ENCODE data around the gene TBC1D16. TPM values are rescaled to one million over a fixed set of nuclear protein-coding genes. Genes with fewer than 3 reads are reported as not detected.

The TBC1D16 gene
- total and polyA plus RNA-seq, 2 donors (not counting 1 experiment from before 2014, with no cell fraction given) = 0.82 to 2.7 TPM

DNA sequence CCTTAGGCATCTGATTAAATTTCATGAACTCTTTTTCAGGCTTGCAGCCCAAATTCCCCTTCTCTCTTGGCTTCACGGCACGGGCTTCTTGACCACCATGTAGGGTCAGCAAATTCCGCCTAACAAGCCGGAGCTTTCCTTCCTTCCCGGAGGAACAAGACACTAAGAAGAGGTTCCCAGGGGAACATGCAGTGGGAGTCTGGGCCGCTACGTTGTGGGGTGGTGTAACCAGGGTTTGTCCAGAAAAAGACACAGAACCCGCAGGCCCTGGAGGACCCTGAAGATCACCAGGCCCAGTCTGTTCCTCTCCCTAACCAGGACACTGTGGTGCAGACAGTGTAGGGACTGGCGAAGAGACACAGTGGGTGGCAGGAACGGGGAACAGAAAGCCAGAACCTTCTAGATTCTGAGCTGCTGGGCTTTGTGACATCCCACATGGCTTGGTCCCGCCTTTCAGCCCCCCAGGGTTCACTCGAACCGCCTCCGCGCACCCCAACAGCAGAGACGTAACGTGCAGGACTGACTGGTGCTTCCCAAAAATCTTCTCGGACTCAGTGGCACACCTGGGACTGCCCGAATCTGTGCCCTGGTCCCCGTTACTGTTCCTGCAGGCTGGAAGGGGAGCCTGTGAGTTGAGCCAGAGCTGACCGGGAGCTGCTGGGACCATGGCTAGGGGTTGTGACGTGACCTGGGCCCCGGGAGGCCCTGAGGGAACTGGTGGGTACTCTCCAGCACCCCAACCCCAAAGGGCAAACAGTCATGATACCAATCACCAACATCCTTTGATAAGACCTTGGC, 55.2 kb downstream of the TBC1D16 start:
- intact Hi-C loops (cut with micrococcal nuclease) = no loop called here
- no peaks in the 10 kb centered on the region for H3K27me3 Mint-ChIP-seq
- no peak overlapping the region for H2AFZ ChIP-seq (ENCODE audit: insufficient read depth, low read depth, low read length, poor library complexity, severe bottlenecking)
- TF ChIP-seq, protein P1, sequence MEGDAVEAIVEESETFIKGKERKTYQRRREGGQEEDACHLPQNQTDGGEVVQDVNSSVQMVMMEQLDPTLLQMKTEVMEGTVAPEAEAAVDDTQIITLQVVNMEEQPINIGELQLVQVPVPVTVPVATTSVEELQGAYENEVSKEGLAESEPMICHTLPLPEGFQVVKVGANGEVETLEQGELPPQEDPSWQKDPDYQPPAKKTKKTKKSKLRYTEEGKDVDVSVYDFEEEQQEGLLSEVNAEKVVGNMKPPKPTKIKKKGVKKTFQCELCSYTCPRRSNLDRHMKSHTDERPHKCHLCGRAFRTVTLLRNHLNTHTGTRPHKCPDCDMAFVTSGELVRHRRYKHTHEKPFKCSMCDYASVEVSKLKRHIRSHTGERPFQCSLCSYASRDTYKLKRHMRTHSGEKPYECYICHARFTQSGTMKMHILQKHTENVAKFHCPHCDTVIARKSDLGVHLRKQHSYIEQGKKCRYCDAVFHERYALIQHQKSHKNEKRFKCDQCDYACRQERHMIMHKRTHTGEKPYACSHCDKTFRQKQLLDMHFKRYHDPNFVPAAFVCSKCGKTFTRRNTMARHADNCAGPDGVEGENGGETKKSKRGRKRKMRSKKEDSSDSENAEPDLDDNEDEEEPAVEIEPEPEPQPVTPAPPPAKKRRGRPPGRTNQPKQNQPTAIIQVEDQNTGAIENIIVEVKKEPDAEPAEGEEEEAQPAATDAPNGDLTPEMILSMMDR (IDR thresholded peaks at IDR 0.05) = no peak
- no peak for TF ChIP-seq EZH2 (IDR thresholded peaks at IDR 0.05; ENCODE audit: borderline replicate concordance, insufficient read depth, low read depth, low read length, poor library complexity, severe bottlenecking)
- no peak for ATAC-seq (ENCODE audit: low read depth)
- H3K9ac ChIP-seq (ENCODE audit: low read length) = no peak overlapping the region
- POLR2A ChIA-PET = no interaction called here
- H4K20me1 ChIP-seq (ENCODE audit: control insufficient read depth, insufficient read depth, low read length, poor library complexity, severe bottlenecking) = no peaks in the 10 kb centered on the region
- no peak overlapping the region for H3K27ac ChIP-seq (ENCODE audit: low read length in 2 of 2)
- no peaks in the 10 kb centered on the region for H3K27me3 ChIP-seq (replicated peaks in 1 of 4; ENCODE audit: control extremely low read depth in 1 of 4, control insufficient read depth in 3 of 4, insufficient read depth in 4 of 4, low read length in 3 of 4)
- no peak for DNase-seq
- H3K4me1 ChIP-seq (ENCODE audit: control insufficient read depth in 2 of 2, insufficient read depth in 2 of 2, low read length in 2 of 2) = no peaks in the 10 kb centered on the region
- H3K4me2 ChIP-seq (replicated peaks; ENCODE audit: low read depth, low read length, poor library complexity, severe bottlenecking) = no peak overlapping the region
- no peak overlapping the region for H3K4me3 Mint-ChIP-seq
- H3K79me2 ChIP-seq (ENCODE audit: control insufficient read depth, insufficient read depth, low read length) = no peaks in the 10 kb centered on the region
- 90% methylated on average over 18 of the region's 23 CpGs for WGBS (ENCODE audit: insufficient coverage)
- H3K4me1 Mint-ChIP-seq = no peaks in the 10 kb centered on the region
- CTCF ChIA-PET = no interaction called here
- no peak overlapping the region for H3K27ac Mint-ChIP-seq
- no peaks in the 10 kb centered on the region for H3K36me3 ChIP-seq (replicated peaks in 1 of 2; ENCODE audit: control extremely low read depth in 1 of 2, control insufficient read depth in 1 of 2, extremely low read depth in 1 of 2, insufficient read depth in 2 of 2, low read length in 1 of 2)
- H3K9me3 ChIP-seq (ENCODE audit: control extremely low read depth in 1 of 3, control insufficient read depth in 2 of 3, insufficient read depth in 1 of 3, low read length in 2 of 3) = no peaks in the 10 kb centered on the region
- H3K9me3 Mint-ChIP-seq (ENCODE audit: insufficient read depth) = no peaks in the 10 kb centered on the region
- H3K4me3 ChIP-seq (ENCODE audit: control extremely low read depth in 1 of 5, extremely low read depth in 1 of 5, insufficient read depth in 1 of 5, low read depth in 2 of 5, low read length in 4 of 5) = no peak overlapping the region

DNA sequence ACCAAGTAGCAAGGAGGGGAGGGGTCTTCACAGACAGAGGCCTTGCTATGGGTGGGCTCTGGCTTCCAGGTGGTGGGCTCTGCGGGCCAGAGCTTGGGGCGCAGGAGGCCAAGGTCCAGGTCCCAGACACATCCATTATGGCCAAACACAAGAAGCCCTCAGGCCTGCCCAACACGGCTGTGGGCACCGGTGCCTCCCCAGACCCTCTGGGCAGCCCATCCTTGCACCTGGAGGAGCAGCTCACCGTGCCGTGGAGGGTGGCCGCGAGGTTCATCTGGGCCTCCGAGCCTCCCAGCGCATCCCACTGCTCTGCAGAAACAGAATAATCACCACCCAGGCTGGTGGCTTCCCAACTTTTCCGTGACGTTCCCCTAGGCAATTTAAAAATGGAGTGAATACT, 55.9 kb downstream of the TBC1D16 start:
- no peaks in the 10 kb centered on the region for H3K36me3 ChIP-seq (replicated peaks in 1 of 2; ENCODE audit: control extremely low read depth in 1 of 2, control insufficient read depth in 1 of 2, extremely low read depth in 1 of 2, insufficient read depth in 2 of 2, low read length in 1 of 2)
- H3K79me2 ChIP-seq (ENCODE audit: control insufficient read depth, insufficient read depth, low read length) = no peaks in the 10 kb centered on the region
- ATAC-seq (ENCODE audit: low read depth) (no peak), DNase-seq (no peak)
- no peak overlapping the region for H3K4me2 ChIP-seq (replicated peaks; ENCODE audit: low read depth, low read length, poor library complexity, severe bottlenecking)
- no peaks in the 10 kb centered on the region for H4K20me1 ChIP-seq (ENCODE audit: control insufficient read depth, insufficient read depth, low read length, poor library complexity, severe bottlenecking)
- H3K4me3 ChIP-seq (ENCODE audit: control extremely low read depth in 1 of 5, extremely low read depth in 1 of 5, insufficient read depth in 1 of 5, low read depth in 2 of 5, low read length in 4 of 5) = no peak overlapping the region
- intact Hi-C loops (cut with micrococcal nuclease) = no loop called here
- Mint-ChIP-seq H3K4me3 (no peak overlapping the region), H3K27ac (no peak overlapping the region), H3K4me1 (no peaks in the 10 kb centered on the region), H3K9me3 (ENCODE audit: insufficient read depth) (no peaks in the 10 kb centered on the region), H3K27me3 (no peaks in the 10 kb centered on the region)
- H3K9ac ChIP-seq (ENCODE audit: low read length) = no peak overlapping the region
- 96% methylated on average over 10 of the region's 12 CpGs for WGBS (ENCODE audit: insufficient coverage)
- CTCF ChIA-PET = no interaction called here
- H2AFZ ChIP-seq (ENCODE audit: insufficient read depth, low read depth, low read length, poor library complexity, severe bottlenecking) = no peak overlapping the region
- H3K27me3 ChIP-seq (replicated peaks in 1 of 4; ENCODE audit: control extremely low read depth in 1 of 4, control insufficient read depth in 3 of 4, insufficient read depth in 4 of 4, low read length in 3 of 4) = no peaks in the 10 kb centered on the region
- POLR2A ChIA-PET = no interaction called here
- H3K27ac ChIP-seq (ENCODE audit: low read length in 2 of 2) = no peak overlapping the region
- no peaks in the 10 kb centered on the region for H3K9me3 ChIP-seq (ENCODE audit: control extremely low read depth in 1 of 3, control insufficient read depth in 2 of 3, insufficient read depth in 1 of 3, low read length in 2 of 3)
- TF ChIP-seq EZH2 (IDR thresholded peaks at IDR 0.05; ENCODE audit: borderline replicate concordance, insufficient read depth, low read depth, low read length, poor library complexity, severe bottlenecking) = no peak
- TF ChIP-seq, protein P1 (IDR thresholded peaks at IDR 0.05) = no peak
- H3K4me1 ChIP-seq (ENCODE audit: control insufficient read depth in 2 of 2, insufficient read depth in 2 of 2, low read length in 2 of 2) = no peaks in the 10 kb centered on the region

Data from B cell (primary cell).